Epithelial cell of proximal tubule (primary cell): ENCODE data around the gene RNU5D-1. TPM values are rescaled to one million over a fixed set of nuclear protein-coding genes. Genes with fewer than 3 reads are reported as not detected.

Experiments
- DNase-seq: peaks from one replicate; pipeline ENCODE4 v3.0.0-alpha.2; 2011; ENCODE audit warnings: low read depth
- H3K4me3 ChIP-seq: 2 replicates; pipeline ENCODE4 v1.5.1; 2011; ENCODE audit warnings: low read depth, mild to moderate bottlenecking, low read length
- CTCF ChIP-seq: conservative IDR thresholded peaks from 2 replicates; pipeline ENCODE4 v1.5.1; 2012; ENCODE audit warnings: low read depth, mild to moderate bottlenecking, low read length
- total RNA-seq: library from RNA; depleted of rRNA; stranded (reverse); fragments of >200 nt; gene quantifications from 2 replicates; pipeline ENCODE4 v1.2.3, GENCODE V29; 2015

The RNU5D-1 gene
- total RNA-seq, 1 donor from 2014 or later = not detected

GRCh38 chr1:44681905-44682882 is 48.8 kb downstream of the RNU5D-1 start:
- H3K4me3 ChIP-seq = no peak overlapping the region
- DNase-seq = no peak
- TF ChIP-seq CTCF = no peak

Other genes starting within 250 kb of the RNU5D-1 start
- gene TMEM53, start 56.7 kb downstream of the RNU5D-1 start, total RNA-seq = 6.3 and 9.3 TPM in 2 replicates
- not detected in 2 replicates for gene ARMH1, start 56.5 kb downstream of the RNU5D-1 start, total RNA-seq
- 72.8 and 88.2 TPM in 2 replicates for gene KIF2C, start 8.7 kb upstream of the RNU5D-1 start, total RNA-seq
- 2,248 and 2,814 TPM in 2 replicates for gene RPS8, start 44.4 kb upstream of the RNU5D-1 start, total RNA-seq
- 0.07 and 0.12 TPM in 2 replicates for gene BEST4, start 57.0 kb upstream of the RNU5D-1 start, total RNA-seq
- gene PLK3, start 69.2 kb upstream of the RNU5D-1 start, total RNA-seq = 25.5 and 51.1 TPM in 2 replicates
- gene DYNLT4, start 76.2 kb upstream of the RNU5D-1 start, total RNA-seq = 0.29 TPM in 1 of 2 replicates, not detected in the other
- gene BTBD19, start 77.4 kb upstream of the RNU5D-1 start, total RNA-seq = 0.29 and 2.8 TPM in 2 replicates
- under 0.01 TPM in 1 of 2 replicates, not detected in the other for gene PTCH2, start 112.1 kb upstream of the RNU5D-1 start, total RNA-seq